Spleen (tissue), 11 donors: ENCODE results near the gene DGUOK. TPM values are rescaled to one million over a fixed set of nuclear protein-coding genes. Genes with fewer than 3 reads are reported as not detected.

Experiments used
- DNase-seq: peaks from one replicate; pipeline ENCODE4 v3.0.0-alpha.2; 2020
- H3K27ac ChIP-seq, 8 donors: fragments of 200-600 bp; sonication (generic) in 7 of 8; 1 replicate in 4 of 8; 2 replicates in 4 of 8; pipeline versions ENCODE4 v1.5.0 to v1.8.0; 2016 to 2021; ENCODE audit warnings: inconsistent platforms in 4 of 8, mild to moderate bottlenecking in 4 of 8, moderate library complexity in 1 of 8
- H3K27me3 ChIP-seq, 7 donors: fragments of 200-600 bp; sonication (generic) in 6 of 7; replicated peaks in 1 of 7; 1 replicate in 4 of 7; 2 replicates in 3 of 7; pipeline versions ENCODE4 v1.5.0 to v1.8.0; 2016 to 2021; ENCODE audit warnings: inconsistent platforms in 3 of 7, mild to moderate bottlenecking in 1 of 7
- H3K36me3 ChIP-seq, 6 donors: fragments of 200-600 bp; sonication (generic) in 5 of 6; 1 replicate in 4 of 6; 2 replicates in 2 of 6; pipeline versions ENCODE4 v1.5.0 to v1.8.0; 2016 to 2021; ENCODE audit warnings: inconsistent platforms in 2 of 6
- H3K4me1 ChIP-seq, 6 donors: fragments of 200-600 bp; sonication (generic) in 5 of 6; 1 replicate in 3 of 6; 2 replicates in 3 of 6; pipeline versions ENCODE4 v1.5.0 to v1.8.0; 2016 to 2021; ENCODE audit warnings: inconsistent platforms in 3 of 6
- H3K4me3 ChIP-seq, 8 donors: fragments of 200-600 bp; sonication (generic) in 7 of 8; 1 replicate in 4 of 8; 2 replicates in 4 of 8; pipeline versions ENCODE4 v1.5.0 to v1.8.0; 2016 to 2021; ENCODE audit warnings: inconsistent platforms in 4 of 8, mild to moderate bottlenecking in 4 of 8, moderate library complexity in 2 of 8
- H3K9me3 ChIP-seq, 8 donors: fragments of 200-600 bp; sonication (generic) in 7 of 8; 1 replicate in 4 of 8; 2 replicates in 4 of 8; pipeline versions ENCODE4 v1.5.0 to v1.8.0; 2016 to 2021; ENCODE audit warnings: inconsistent platforms in 4 of 8
- CTCF ChIP-seq, 11 experiments: fragments of 200-600 bp in 7 of 11; fragments of 450-650 bp in 4 of 11; sonication (generic) in 4 of 11; IDR thresholded peaks in 8 of 11; conservative IDR thresholded peaks in 3 of 11; 1 replicate in 7 of 11; 2 replicates in 4 of 11; pipeline versions ENCODE4 v1.4.0 to v1.8.0; 2016 to 2021; ENCODE audit warnings: antibody characterized with exemption in 11 of 11, inconsistent platforms in 4 of 11, mild to moderate bottlenecking in 1 of 11
- POLR2A ChIP-seq, 3 donors: fragments of 450-650 bp; IDR thresholded peaks; one replicate each; pipeline ENCODE4 v1.5.1; 2017; ENCODE audit warnings: antibody characterized with exemption in 3 of 3, mild to moderate bottlenecking in 1 of 3
- POLR2AphosphoS5 ChIP-seq, 3 donors: sonication (generic); formaldehyde crosslinking; IDR thresholded peaks; one replicate each; pipeline ENCODE4 v1.5.1; 2017; ENCODE audit warnings: antibody characterized with exemption in 3 of 3
- WGBS, 5 donors: extraction: QIAGEN DNeasy Blood & Tissue Kit in 3 of 5; methylation state at CpG; one replicate each; pipeline versions ENCODE4 v1.1.5 to v1.1.7; 2013 to 2018; 5-methylcytosine and 5-hydroxymethylcytosine counted together
- intact Hi-C: fragments of 100-400 bp; cut with DNase I; formaldehyde crosslinking; loops from one replicate; pipeline ENCODE4 v1.15.0; 2023; ENCODE audit warnings: low total_unique reads
- polyA plus RNA-seq, 3 donors: library from polyadenylated mRNA; stranded (reverse); fragments of 200-250 nt; gene quantifications; one replicate each; pipeline ENCODE4 v1.2.1, GENCODE V29; 2013
- total RNA-seq, 7 donors: library from RNA; depleted of rRNA in 3 of 7; stranded (reverse); fragments of >200 nt in 3 of 7; fragmentation: NEBNext Ultra II Directional in 4 of 7; extraction: Animal tissue kit (Norgen Biotek cat#: 25700) in 4 of 7; gene quantifications; one replicate each; pipeline versions ENCODE4 v1.1.0 to v1.2.1, GENCODE V29; 2016 to 2021
- donor health status: healthy with polysubstance abuse.
- donor health status: DM: no; HTN: no; CAD: no; lungs with moderate emphysema.
- donor health status: DM: no; HTN: no; CAD: no.
- donor health status: Bipolar disorder and iron deficiency.
- donor health status: healthy.
- donor health status: DM: no; HTN: no; CAD: no.
- donor health status: DM: yes; HTN: yes; CAD: no.

The DGUOK gene
- total and polyA plus RNA-seq, 10 donors: 41.3 to 120 (median 57.1) TPM

- TF ChIP-seq POLR2A (IDR thresholded peaks at IDR 0.05): no peak
- TF ChIP-seq POLR2AphosphoS5 (IDR thresholded peaks at IDR 0.05): no peak
- no peak for TF ChIP-seq CTCF (IDR thresholded peaks at IDR 0.05 in 8 of 11, conservative IDR thresholded peaks at IDR 0.05 in 3 of 11)
- Histone ChIP-seq H3K36me3 (no peaks in the 10 kb centered on the region), H3K9me3 (no peaks in the 10 kb centered on the region), H3K27me3 (peaks cover 0 to 12% (median 0%) of the 10 kb centered on the region in 7 donors), H3K4me1 (peaks cover 19 to 60% (median 47%) of the 10 kb centered on the region in 6 donors), H3K27ac (no peak overlapping the region), H3K4me3 (no peak overlapping the region)
- no peak for DNase-seq
- intact Hi-C loops: no loop called here
- WGBS, 5 donors: 88 to 94% (median 92%) methylated on average over 3 of the region's 3 CpGs
These were observed 49.1 kb downstream of the DGUOK start for GRCh38 chr2:73975731-73976130.

DNA sequence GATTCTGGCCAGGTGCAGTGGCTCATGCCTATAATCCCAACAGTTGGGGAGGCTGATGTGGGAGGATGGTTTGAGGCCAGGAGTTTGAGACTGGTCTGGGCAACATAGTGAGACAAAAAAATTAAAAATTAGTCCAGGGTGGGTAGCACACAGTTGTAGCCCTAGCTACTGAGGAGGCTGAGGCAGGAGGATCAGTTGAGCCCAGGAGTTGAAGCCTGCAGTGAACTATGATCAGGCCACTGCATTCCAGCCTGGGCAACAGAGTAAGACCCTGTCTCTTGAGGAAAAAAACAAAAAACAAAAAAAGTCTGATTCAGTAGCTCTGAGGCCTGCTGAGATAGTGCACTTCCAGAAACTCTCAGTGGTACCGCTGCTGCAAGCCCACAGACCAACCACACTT lies 50.1 kb downstream of the DGUOK start:
- intact Hi-C loops: no loop called here
- Histone ChIP-seq H3K27ac (no peak overlapping the region), H3K9me3 (no peaks in the 10 kb centered on the region), H3K36me3 (no peaks in the 10 kb centered on the region), H3K27me3 (peaks cover 0 to 13% (median 0%) of the 10 kb centered on the region in 7 donors), H3K4me1 (peaks cover 13 to 60% (median 47%) of the 10 kb centered on the region in 6 donors), H3K4me3 (no peak overlapping the region)
- DNase-seq: no peak
- 87 to 100% (median 92%) methylated on average over 1 of the region's 1 CpG for WGBS, 5 donors
- no peak for TF ChIP-seq POLR2AphosphoS5 (IDR thresholded peaks at IDR 0.05)
- TF ChIP-seq POLR2A (IDR thresholded peaks at IDR 0.05): no peak
- no peak for TF ChIP-seq CTCF (IDR thresholded peaks at IDR 0.05 in 8 of 11, conservative IDR thresholded peaks at IDR 0.05 in 3 of 11)

- no peaks in the 10 kb centered on the region for H3K36me3 ChIP-seq
- H3K27ac ChIP-seq: no peak overlapping the region
- H3K9me3 ChIP-seq: no peaks in the 10 kb centered on the region
- TF ChIP-seq POLR2A (IDR thresholded peaks at IDR 0.05) (no peak), POLR2AphosphoS5 (IDR thresholded peaks at IDR 0.05) (no peak), CTCF (IDR thresholded peaks at IDR 0.05 in 8 of 11, conservative IDR thresholded peaks at IDR 0.05 in 3 of 11) (no peak)
- peaks cover 13 to 60% (median 44%) of the 10 kb centered on the region in 6 donors for H3K4me1 ChIP-seq
- intact Hi-C loops: no loop called here
- whole genome bisulfite sequencing, 5 donors: 94 to 100% (median 95%) methylated on average over 2 of the region's 2 CpGs
- peaks cover 0 to 13% (median 0%) of the 10 kb centered on the region in 7 donors for H3K27me3 ChIP-seq
- no peak for DNase-seq
- no peak overlapping the region for H3K4me3 ChIP-seq
These were observed 50.8 kb downstream of the DGUOK start for GRCh38 chr2:73977466-73977865.

DNA sequence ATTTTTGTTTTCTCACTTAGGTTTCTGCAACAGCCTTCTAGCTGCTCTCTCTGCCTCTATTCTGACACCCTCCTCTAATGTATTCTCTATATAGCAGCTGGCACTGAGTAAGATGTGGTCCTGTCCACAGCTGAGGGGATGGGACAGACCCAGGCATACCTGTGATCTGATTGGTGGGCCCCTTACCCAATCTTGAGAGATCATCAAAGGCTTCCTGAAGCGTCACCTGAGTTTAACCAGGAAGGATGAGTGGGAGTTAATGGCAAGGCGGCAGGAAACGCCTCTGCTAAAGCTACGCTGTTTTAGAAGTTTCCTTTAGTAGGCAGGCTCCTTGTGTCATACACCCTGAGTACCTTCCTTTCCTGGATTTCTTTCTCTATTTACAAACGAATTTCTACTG lies 52.3 kb downstream of the DGUOK start:
- peak overlapping the region in 2 of 8 donors; percentile 42 to 43 for H3K27ac ChIP-seq
- intact Hi-C loops: no loop called here
- TF ChIP-seq POLR2A (IDR thresholded peaks at IDR 0.05): no peak
- no peak for TF ChIP-seq POLR2AphosphoS5 (IDR thresholded peaks at IDR 0.05)
- no peak for TF ChIP-seq CTCF (IDR thresholded peaks at IDR 0.05 in 8 of 11, conservative IDR thresholded peaks at IDR 0.05 in 3 of 11)
- H3K9me3 ChIP-seq: no peaks in the 10 kb centered on the region
- H3K4me1 ChIP-seq: peaks cover 15 to 63% (median 49%) of the 10 kb centered on the region in 6 donors
- H3K4me3 ChIP-seq: no peak overlapping the region
- WGBS, 5 donors: 11 to 24% (median 12%) methylated on average over 5 of the region's 5 CpGs
- DNase-seq: no peak
- H3K36me3 ChIP-seq: no peaks in the 10 kb centered on the region
- peaks cover 0 to 13% (median 0%) of the 10 kb centered on the region in 7 donors for H3K27me3 ChIP-seq
